ENCODE results near the gene CENPX.
"Not testable (repeated sequence)": the region's sequence is repeated elsewhere in the genome, so short reads cannot be mapped to it uniquely, and the experiment has no call there.

Gene CENPX

DNA sequence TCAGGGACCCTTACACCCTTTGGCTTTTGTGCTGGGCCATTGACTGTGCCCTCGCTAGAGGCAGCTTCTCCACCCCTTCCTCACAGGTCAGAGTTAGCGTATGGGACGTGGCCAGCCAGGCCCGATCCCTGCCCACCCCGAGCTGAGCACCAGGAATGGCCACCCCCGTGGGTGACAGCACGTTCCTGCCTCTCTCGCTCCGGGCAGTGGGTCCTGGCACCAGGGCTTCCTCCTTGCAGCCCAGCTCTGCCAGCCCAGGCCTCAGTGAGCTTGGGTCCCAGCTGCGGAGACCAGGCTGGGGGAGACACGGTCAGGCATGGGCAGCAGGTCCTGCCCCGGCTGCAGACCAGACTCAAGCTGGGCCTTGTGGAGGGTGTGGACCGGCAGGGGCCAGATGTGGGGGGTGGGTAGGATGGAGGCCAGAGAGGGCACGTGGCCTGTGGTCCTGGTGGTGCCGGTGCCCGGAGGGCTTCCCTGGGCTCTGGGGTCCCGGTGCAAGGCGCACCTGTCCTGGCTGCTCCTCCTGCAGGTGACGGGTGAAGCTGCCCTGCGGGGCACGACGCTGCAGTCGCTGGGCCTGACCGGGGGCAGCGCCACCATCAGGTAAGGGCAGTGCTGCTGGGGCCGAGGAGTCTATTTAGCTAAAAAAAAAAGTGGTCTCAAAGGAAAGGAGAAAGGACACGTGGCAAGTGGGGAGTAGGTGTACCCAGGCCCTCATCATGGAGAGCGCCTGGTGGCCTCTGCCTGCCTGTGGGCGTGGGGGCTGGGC, 27.0 kb downstream of the CENPX start:
- DNase-seq = no peak

DNA sequence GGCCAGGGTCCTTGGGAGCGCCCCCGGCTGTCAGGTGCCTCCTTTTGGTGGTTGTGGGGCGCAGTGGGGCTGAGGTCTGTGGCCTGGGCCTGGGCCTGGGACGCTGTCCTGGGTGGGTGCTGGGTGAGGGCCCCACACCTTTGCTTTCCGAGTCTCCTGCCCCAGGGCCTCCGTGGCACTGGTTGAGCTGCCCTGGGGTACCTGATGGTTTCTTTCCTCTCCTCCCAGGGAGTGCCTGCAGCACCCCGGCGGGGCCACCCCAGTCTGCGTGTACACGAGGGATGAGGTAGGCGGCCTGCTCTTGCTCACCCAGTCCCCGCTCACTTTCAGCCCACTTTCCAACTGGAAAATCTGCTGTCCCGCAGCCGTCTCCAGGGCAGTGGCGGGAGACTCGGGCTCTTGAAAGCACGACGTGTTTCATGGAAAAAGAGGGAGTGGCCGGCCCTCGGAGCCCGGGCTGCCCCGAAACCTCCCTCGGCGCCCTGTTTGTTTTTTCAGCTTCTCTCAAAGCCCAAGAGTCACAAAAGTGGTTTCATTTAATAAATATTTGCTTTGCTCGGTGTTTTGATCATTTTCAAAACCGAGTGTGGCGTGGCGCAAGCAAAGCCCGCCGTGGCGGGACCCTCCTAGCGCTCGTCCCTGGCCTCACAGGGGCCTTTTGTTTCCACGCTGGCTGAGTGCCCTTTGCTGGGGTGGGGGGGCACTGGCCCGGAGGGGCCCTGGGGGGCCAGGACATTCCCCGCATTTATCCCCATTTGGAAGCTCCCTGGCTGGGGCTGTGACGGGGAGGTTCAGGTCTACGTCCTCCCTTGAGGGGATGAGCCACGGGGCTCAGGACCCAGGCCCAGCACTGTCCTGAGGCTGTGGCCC, 27.9 kb downstream of the CENPX start:
- DNase-seq = no peak

DNA sequence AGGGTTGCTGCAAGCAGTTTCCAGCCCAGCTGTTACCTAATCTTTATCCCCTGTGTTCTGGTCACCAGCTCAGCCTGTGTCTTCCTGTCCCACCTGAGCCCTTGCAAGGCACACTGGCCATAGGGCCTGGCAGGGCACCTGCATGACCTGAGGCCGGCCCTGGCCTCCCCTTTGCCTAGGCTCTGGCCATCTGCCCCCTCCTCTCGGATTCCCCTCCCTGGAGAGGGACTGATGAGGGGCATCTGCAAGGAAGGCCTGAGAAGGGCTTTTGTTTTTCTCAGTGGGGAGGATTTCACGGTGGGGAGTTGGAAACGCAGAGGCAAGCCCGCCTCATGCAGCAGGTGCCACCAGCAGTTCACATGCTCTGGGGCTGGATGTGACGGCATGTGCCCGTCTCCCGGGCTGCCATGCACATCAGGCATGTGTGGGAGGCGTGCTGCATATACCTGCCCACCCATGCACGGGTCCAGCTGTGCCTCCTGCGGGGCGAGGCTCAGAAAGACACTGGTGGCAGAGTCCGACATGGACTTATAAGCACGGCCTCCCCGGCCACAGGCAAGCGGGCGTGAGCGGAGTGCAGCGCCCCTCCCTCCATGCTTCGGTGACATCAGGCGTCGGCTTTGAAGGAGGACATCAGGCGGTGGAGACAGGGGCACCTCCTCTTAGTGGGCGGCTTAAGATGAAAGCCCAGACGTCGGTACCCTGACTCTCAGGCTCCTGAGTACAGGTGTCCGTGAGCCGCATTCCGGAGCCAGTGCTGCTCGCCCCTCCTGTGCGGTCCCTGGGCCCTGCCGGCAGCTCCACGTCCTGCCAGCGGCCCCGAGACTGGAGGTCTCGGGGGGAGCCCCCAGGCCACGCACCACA, 28.7 kb downstream of the CENPX start:
- no peak for DNase-seq

DNA sequence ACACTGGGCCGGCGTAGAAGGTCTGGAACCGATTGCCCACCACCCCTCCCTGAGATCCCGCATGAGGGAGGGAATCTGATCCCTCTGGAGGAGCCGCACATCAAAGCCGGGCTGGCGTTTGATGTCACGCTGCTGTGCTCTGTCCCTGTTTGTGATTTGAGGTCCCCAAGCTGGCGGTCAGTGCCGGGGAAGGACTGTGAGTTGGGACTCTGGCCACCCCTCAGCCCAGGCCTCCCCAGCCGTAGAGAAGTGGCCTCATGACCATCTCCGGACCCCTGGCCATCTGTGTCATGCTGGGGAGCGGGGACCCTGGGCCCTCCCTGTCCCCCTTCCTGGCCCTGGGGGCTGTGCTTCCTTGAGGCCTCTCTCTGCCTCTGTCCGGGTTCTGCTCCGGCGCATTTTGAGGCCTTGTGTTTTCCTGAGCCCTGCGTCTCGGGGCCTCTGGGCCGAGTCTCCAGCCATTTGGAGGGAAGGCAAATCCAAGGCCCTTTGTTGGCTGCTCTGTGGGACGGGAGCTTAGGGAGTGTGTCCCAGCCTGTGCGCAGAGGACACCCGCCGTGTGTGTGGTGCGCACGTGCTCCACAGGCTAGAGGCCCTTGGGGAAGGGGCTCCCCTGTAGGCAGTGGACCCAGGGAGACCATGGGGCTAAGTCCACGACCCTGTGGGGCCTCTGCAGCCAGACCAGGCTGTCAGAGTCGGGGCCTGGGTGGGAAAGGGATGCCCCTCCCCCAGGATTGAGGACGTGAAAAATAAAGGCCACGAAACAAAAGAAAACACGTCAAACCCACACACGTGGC, 30.2 kb downstream of the CENPX start:
- DNase-seq = no peak

DNA sequence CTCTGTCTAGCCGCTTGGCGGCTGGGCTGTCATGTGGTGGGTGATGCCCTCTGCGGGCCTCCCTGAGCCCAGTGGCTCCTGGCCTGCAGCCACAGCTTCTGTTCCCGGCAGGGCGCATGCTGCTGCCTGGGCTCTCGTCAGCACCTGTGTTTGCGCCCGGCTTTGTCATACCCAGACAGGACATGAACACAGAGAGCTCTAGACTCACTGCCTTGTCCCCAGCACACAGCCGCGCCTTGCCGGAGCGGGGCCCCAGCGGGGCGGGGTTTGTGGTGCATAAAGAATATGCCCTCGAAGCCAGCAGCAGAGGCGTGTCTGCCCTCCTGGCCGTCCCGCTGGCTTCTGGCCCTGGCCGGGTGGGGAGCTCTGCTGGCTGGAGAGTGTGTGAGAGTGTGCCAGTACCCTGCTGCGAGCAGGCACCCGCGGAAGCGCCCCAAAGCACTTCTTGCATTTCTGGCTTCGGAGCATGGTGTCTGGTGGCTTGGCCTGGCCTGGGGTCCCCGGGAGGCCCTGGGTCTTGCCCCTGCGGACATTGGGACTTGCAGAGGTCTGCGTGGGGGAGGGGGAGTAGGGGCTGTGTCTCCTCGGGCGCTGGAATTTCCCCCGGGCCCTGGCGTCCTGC, 30.9 kb downstream of the CENPX start:
- DNase-seq = no peak

DNA sequence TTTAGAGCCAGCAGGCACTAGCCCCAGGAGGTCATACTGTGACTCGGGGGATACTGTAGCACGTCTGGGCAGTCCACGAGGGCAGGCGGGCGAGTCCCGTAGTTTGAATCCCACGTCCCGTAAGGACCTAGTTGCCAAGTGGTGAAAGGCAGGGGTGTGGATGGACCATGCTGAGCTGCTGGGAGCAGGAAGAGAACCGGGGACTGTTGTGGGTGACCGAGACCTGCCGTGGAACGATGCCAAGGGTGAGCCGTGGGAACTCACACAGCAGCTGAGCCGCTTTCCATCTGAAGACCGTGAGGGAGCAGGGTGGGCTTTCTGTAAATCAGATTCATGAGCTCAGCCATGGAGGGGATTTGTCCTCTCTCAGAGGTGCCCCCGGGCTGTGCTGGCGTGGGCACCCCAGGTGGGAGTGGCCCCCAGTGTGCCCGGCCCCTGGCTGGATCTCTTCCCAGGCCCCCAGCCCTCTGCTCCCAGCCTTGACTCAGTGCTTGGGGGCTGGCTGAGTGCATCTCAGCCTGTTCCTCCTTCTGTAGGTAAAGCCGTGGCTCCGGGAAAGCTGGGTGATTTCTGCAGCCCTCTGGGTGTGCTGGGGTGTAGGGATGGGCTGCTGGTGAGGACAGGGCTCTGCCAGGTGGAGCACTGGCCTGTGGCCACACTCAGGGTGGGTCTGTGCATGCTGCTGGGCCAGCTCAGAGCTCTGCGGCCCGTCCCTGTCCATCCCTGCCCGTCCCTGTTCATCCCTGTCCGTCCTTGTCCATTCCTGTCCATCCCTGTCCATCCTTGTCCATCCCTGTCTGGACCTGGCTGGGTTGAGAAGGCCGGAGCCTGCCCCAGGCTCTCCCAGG, 31.6 kb downstream of the CENPX start:
- DNase-seq = no peak

DNA sequence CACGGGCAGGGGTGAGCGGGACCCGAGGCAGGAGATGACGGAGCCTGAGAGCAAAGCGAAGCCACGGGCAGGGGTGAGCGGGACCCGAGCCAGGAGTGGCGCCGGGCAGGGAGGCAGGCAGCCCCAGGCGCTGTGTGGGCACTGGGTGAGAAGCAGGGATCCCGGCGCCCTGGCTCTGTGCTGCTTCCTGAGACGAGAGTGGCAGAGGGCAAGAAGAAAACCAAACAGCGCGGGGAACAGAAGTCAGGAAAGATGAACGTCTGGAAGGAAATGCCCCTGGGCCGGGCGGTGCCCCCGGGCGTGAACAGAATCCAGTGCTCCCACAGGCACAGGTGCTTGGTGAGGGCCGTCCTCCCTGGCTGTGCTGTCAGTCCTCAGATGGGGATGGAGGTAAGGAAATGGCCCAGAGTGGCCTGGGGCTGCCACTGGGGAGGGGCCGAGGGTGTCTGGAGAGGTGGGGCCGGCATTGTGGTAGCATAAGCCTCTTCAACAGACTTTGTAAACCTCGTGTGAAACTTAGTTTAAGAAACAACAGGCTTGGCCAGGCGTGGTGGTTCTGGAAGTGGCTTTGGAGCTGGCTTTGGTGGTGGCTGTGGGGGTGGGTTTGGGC, 35.4 kb downstream of the CENPX start:
- DNase-seq = no peak

DNA sequence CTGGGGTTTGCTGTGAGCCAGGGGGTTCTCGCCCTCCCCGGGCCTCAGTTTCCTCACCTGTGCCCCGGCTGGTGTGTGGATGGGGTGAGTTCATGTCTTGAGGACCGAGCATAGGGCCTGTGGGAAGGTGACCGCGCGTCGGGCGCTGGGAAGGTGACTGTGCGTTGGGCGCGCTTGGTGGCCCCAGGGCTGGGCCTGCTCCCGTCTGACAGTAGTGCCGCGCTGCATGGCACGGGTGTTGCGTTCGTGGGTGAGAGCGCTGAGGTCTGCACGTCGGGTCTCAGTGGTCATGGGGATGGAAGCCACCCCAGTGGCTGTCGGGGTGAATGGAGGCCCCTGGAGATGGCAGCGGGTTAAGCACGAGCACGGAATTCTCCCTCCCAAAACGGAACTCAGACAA, 36.1 kb downstream of the CENPX start:
- no peak for DNase-seq

DNA sequence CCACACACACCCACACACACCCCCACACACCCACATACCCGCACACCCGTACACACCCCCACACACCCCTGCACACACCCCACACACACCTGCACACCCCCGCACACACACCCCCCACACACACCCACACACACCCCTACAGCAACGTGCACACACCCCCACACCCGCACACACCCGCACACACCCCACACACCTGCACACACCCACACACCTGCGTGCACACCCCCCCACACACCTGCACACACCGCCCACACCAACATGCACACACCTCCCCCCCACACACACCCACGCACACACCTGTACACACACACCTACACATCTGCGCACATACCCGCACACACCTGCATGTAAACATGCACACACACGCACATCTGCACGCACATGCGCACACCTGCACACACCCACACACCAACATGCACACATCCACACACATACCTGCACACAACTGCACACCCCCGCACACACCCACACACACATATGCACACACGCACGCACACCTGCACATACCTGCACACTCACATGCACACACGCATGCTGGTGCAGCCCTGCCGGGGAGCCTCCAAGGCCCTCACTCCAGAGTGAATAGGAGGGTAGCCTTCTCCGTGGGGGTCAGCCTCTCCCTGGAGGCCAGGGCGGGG, 37.8 kb downstream of the CENPX start:
- no peak for DNase-seq

DNA sequence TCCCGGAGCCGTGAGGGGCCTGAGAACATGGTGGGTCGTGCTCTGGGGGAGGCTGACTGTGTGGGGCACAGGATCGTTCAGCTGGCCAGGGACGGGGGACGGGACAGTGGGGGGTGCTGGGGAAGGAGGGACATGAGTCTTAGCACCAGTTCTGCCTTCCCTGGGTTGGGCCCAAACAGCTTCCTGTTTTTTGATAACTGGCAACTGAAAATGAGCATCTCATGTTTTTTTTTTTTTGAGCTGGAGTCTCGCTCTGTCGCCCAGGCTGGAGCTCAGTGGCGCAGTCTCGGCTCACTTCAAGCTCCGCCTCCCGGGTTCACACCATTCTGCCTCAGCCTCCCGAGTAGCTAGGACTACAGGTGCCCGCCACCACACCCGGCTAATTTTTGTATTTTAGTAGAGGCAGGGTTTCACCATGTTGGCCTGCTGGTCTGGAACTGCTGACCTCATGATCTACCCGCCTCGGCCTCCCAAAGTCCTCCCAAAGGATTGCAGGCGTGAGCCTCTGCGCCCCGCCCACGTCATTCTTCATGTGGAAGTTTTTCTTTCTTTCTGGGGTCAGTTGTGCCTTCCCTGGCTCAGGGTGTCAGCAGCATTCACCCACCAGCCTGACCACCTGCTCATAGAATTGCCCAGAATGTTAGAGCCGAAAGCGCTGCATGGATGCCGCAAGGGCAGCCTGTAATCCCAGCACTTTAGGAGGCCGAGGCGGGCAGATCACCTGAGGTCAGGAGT, 38.9 kb downstream of the CENPX start:
- no peak for DNase-seq

DNA sequence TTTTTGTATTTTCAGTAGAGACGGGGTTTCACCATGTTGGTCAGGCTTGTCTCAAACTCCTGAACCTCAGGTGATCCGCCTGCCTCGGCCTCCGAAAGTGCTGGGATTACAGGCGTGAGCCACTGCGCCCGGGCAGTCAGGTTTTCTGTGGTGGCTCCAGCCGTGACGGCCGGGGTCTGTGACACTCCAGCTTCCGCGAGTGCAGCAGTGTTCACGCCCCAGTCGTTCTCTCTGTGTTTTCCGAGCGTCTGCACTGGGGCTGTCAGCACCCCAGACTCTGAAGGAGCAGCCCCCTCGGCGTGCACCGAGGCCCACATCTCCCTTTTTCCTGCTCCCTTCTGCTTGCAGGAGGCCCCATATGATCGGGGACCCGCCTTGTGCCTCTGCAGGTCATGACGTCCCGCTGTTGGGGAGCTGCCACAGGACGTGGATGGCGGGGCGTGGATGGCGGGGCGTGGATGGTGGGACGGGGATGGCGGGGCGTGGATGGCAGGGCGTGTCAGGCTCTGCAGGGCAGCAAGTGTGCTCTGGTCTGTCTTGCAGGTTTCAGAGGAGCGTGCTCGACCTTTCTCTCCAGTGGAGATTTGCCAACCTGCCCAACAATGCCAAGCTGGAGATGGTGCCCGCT, 39.6 kb downstream of the CENPX start:
- no peak for DNase-seq

DNA sequence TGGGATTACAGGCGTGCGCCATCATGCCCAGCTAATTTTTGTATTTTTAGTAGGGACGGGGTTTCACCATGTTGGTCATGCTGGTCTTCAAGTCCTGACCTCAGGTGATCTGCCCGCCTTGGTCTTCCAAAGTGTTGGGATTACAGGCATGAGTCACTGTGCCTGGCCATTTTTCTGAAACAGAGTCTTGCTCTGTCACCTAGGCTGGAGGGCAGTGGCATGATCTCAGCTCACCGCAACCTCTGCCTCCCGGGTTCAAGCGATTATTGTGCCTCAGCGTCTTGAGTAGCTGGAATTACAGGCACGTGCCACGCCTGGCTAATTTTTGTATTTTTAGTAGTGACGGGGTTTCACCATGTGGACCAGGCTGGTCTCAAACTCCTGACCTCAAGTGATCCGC, 41.2 kb downstream of the CENPX start:
- not testable (repeated sequence) for DNase-seq

DNA sequence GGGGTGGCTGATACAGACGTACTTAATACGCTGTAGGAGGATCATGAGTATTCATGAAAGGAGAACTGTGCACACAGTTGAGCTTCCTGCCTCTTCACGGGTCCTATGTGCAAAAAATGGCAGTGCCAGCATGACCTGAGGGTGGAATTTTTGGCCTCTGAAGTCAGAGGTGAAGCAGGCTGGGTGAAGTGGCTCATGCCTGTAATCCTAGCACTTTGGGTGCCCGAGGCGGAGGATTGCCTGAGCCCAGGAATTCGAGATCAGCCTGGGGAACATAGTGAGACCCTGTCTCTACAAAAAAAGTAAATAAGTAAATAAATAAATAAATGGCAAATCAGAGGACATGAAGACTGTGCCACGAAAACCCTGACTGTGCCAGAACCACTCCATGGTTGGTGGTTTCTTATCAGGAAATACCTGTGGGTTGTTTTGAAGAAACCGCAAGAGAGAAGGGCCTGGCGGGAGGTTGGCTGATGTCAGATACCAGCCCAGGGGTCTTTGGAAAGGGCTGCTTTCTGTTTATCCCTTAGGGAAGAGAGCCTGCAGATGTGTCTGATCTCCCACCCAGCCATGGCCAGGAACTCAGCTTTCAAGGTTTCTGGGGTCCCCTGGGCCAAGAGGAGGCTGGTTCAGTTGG, 41.9 kb downstream of the CENPX start:
- DNase-seq = no peak

DNA sequence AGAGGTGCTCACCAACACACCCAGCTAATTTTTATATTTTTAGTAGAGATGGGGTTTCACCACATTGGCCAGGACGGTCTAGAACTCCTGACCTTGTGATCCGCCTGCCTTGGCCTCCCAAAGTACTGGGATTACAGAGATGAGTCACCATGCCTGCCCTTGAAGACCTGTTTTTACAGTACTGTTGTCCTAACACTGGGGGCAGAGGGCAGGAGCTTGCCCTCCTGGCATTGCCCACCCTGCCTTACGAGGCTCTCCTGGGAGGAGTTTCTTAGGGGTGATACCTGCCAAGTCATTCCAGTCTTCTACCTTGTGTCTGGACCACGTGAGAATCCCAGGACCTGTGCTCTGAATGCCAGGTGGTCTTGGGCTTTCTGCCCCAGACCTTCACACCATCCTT, 42.6 kb downstream of the CENPX start:
- DNase-seq = no peak

DNA sequence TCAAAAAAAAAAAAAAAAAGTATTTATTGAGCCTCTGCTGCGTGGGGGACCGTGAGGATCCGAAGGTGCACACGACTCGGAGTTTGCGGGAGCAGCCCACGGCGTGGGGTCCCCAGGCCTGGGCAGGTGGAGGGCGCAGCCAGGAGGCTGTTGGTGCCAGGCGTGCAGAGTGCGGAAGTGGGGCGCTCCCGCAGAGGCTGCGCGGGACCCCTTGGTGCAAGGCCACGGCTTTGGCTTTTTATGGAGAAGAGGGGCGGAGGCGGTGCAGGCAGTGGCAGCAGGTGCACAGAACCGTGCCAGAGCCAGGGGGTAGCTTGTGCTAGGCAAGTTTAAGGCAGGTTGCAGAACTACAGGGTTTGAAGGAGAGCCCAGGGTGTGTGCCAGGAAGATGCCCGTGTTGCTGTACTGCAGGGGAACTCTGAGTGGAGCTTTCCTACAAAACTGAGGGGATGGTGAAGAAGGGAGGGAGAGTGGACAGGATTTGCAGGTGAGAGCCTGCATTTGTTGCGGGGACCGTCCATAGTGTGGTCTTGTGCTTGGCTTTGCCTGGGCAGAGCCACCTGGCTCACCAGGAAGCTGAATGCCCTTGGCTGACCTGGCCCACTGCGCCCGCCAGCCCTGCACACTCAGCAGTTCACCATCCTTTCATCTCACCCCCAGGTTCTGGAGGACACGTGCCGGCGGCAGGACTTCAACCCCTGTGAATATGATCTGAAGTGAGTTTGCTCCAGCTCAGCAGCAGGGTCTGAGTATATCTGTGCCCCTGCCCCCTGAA, 44.0 kb downstream of the CENPX start:
- DNase-seq = no peak

DNA sequence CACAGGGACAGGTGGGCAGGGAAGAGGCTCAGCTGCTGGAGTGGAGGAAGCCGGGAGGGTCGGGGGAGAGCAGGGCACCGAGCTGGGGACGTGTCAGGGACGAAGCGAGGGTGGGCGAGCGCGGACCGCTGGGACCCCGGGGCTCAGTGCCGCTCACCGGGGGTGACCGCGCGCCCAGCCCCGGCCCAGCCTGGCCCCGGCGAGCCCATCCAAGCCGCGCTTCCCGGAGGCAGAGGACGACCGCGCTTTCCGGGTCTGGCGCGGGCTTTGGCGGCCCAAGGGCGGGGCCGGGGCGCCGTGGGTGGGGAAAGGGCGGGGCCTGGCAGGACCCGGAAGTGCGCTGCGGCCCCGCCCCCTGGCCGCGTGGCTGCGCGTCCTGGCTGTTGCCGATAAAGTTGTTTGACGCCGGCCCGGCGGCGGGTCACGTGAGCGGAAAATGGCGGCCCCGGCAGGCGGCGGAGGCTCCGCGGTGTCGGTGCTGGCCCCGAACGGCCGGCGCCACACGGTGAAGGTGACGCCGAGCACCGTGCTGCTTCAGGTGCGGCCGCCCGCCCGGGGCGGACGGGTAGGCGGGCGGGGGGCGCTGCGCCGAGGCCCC, 45.4 kb downstream of the CENPX start, which contains the start of gene ASPSCR1:
Gene ASPSCR1 (plus strand): TSS at position 419 of the 598 bp plus-strand sequence. CDS start 18 bp downstream, at position 437.
- DNase-seq = peak; percentile 90

Measured in stimulated activated CD4-positive, alpha-beta T cell treated with anti-CD3 and anti-CD28 coated beads, Interleukin-4, amount 100 ng/mL, for 24 hours (primary cell).